Neural cell (in vitro differentiated cells): Measurements from ENCODE around the gene WFDC5.

Experiments
- CTCF ChIP-seq: fragments of 450-650 bp; IDR thresholded peaks from 2 replicates; pipeline ENCODE4 v1.5.1; 2014; ENCODE audit warnings: antibody characterized with exemption, mild to moderate bottlenecking, moderate library complexity; ENCODE audit not compliant: poor library complexity, severe bottlenecking
- EP300 ChIP-seq: fragments of 450-650 bp; conservative IDR thresholded peaks from 2 replicates; pipeline ENCODE4 v1.6.1; 2014; ENCODE audit warnings: antibody characterized with exemption, mild to moderate bottlenecking, moderate library complexity; ENCODE audit not compliant: poor library complexity, severe bottlenecking
- EZH2 ChIP-seq: fragments of 200-600, 300-800 bp; shearing (Covaris generic), sonication (generic); IDR thresholded peaks from 2 replicates; pipeline ENCODE4 v1.6.1; 2014; ENCODE audit warnings: antibody characterized with exemption, low read length, borderline replicate concordance, mild to moderate bottlenecking; ENCODE audit not compliant: insufficient read depth, poor library complexity, severe bottlenecking
- POLR2AphosphoS5 ChIP-seq: IDR thresholded peaks from 2 replicates; pipeline ENCODE4 v1.6.1; 2012
- REST ChIP-seq: IDR thresholded peaks from 2 replicates; pipeline ENCODE4 v1.6.1; 2012; ENCODE audit warnings: borderline replicate concordance
- SMC3 ChIP-seq: fragments of 450-650 bp; conservative IDR thresholded peaks from 2 replicates; pipeline ENCODE4 v1.6.1; 2014; ENCODE audit warnings: antibody characterized with exemption, mild to moderate bottlenecking, moderate library complexity; ENCODE audit not compliant: poor library complexity

- TF ChIP-seq CTCF (no peak), POLR2AphosphoS5 (no peak), SMC3 (no peak), REST (no peak), EZH2 (no peak), EP300 (no peak)
Measured at GRCh38 chr20:45136911-45137310, 21.9 kb upstream of the WFDC5 start.
